ENCODE measurements around the gene KBTBD2. TPM values are rescaled to one million over a fixed set of nuclear protein-coding genes. Genes with fewer than 3 reads are reported as not detected.
A peak's percentile ranks its signal among the peaks of the same experiment; 100 is the strongest.
"Not testable (repeated sequence)": the region's sequence is repeated elsewhere in the genome, so short reads cannot be mapped to it uniquely, and the experiment has no call there.

The KBTBD2 gene
- total RNA-seq, 1 experiment from 2014 or later, result 56.7 TPM

DNA sequence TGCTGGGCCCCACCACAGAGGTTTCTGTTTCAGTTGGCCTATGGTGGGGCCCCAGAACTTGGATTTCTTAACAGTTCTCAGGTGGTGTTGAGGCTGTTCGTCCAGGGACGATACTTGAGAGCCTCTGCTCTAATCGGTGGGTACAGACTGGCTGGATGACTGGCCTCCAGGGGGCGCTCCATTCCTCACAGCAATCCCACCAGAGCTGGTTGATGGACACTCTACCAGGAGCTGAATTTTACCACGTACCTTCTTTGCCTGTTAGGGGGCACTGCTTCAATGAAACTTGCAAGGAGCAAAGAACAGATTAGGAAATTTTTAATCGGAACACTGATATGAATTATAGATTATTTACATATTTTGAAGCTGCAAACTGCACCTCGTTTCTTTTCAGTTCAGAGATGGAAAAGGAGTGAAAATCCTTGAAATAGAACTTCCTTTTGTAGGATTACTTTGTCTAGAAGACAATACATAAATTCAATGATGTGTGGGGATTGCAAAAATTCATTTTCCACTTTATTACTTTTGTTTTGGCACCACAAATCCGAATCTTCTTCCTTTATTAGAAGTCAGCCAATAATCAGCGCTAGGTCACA, 44.8 kb downstream of the KBTBD2 start:
- Histone ChIP-seq H3F3A (ENCODE audit: insufficient read depth, low read depth) (no peaks in the 10 kb centered on the region), H3K27me3 (ENCODE audit: insufficient read depth, low read depth) (no peaks in the 10 kb centered on the region), H3K9me2 (ENCODE audit: insufficient read depth) (no peaks in the 10 kb centered on the region), H4K20me1 (ENCODE audit: insufficient read depth) (no peaks in the 10 kb centered on the region), H3K36me3 (ENCODE audit: low read depth) (no peaks in the 10 kb centered on the region), H3K9me3 (ENCODE audit: insufficient read depth, low read depth) (no peaks in the 10 kb centered on the region), H3K4me3 (no peak overlapping the region), H3K4me1 (replicated peaks; ENCODE audit: insufficient read depth) (no peaks in the 10 kb centered on the region), H3K79me2 (ENCODE audit: low read depth) (no peaks in the 10 kb centered on the region), H3K4me2 (peak overlapping the region; percentile 26), H3K27ac (no peak overlapping the region), H2AFZ (peak overlapping the region; percentile 72)
- POLR2A ChIA-PET (ENCODE audit: unreplicated experiment), result interaction anchor here (0.7 kb wide), 1 partner anchor 207 kb away, joined by 4 read pairs; no protein-coding TSS in a partner anchor
- no peak for TF ChIP-seq EZH2 (IDR thresholded peaks at IDR 0.05; ENCODE audit: low read depth)
- TF ChIP-seq, protein P1, sequence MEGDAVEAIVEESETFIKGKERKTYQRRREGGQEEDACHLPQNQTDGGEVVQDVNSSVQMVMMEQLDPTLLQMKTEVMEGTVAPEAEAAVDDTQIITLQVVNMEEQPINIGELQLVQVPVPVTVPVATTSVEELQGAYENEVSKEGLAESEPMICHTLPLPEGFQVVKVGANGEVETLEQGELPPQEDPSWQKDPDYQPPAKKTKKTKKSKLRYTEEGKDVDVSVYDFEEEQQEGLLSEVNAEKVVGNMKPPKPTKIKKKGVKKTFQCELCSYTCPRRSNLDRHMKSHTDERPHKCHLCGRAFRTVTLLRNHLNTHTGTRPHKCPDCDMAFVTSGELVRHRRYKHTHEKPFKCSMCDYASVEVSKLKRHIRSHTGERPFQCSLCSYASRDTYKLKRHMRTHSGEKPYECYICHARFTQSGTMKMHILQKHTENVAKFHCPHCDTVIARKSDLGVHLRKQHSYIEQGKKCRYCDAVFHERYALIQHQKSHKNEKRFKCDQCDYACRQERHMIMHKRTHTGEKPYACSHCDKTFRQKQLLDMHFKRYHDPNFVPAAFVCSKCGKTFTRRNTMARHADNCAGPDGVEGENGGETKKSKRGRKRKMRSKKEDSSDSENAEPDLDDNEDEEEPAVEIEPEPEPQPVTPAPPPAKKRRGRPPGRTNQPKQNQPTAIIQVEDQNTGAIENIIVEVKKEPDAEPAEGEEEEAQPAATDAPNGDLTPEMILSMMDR (conservative IDR thresholded peaks at IDR 0.05), result peak; percentile 97
- peak; percentile 72 to 76 for DNase-seq
- intact Hi-C loops (cut with micrococcal nuclease; ENCODE audit: unreplicated experiment), result loop anchor here (5.0 kb wide), 1 partner anchor 261 kb away; the partner anchor contains the start of gene RP9
- BruUV-seq (replicated peaks), result no TSS peak
- CTCF ChIA-PET, result interaction anchor here (0.6 to 1.4 kb wide), 8 partner anchors 46 to 959 kb away, joined by 3 to 6 read pairs (median 4); partner anchors contain the start of gene AVL9

DNA sequence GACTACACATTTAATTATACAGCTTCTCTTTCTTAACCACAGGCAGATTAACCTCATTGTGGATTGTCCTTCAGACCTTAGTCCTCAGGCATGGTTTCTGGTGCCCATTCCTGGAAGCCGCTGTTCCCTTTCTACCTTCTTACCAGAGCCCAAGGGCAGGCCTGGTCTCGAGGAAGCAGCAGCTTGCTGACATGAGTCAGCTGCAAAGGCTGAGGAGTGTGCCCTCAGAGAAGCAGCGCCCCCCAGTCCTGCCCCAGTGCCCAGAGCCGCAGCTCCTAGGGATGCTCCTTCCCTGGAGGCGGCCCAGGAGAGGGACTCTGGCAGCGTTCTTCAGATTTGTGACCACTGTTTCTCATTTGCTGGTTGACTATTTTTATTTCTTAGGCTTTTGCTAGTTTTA, 46.8 kb downstream of the KBTBD2 start:
- H3F3A ChIP-seq (ENCODE audit: insufficient read depth, low read depth); H3K9me3 ChIP-seq (ENCODE audit: insufficient read depth, low read depth); H3K4me1 ChIP-seq (replicated peaks; ENCODE audit: insufficient read depth); H3K4me2 ChIP-seq; DNase-seq; H4K20me1 ChIP-seq (ENCODE audit: insufficient read depth); POLR2A ChIA-PET (ENCODE audit: unreplicated experiment); H3K79me2 ChIP-seq (ENCODE audit: low read depth); H3K4me3 ChIP-seq; H3K9me2 ChIP-seq (ENCODE audit: insufficient read depth); H2AFZ ChIP-seq; CTCF ChIA-PET; H3K36me3 ChIP-seq (ENCODE audit: low read depth); H3K27me3 ChIP-seq (ENCODE audit: insufficient read depth, low read depth); BruUV-seq (replicated peaks); H3K27ac ChIP-seq: not testable (repeated sequence)
- intact Hi-C loops (cut with micrococcal nuclease; ENCODE audit: unreplicated experiment), result loop anchor here (5.0 kb wide), 1 partner anchor 263 kb away; the partner anchor contains the start of gene RP9

DNA sequence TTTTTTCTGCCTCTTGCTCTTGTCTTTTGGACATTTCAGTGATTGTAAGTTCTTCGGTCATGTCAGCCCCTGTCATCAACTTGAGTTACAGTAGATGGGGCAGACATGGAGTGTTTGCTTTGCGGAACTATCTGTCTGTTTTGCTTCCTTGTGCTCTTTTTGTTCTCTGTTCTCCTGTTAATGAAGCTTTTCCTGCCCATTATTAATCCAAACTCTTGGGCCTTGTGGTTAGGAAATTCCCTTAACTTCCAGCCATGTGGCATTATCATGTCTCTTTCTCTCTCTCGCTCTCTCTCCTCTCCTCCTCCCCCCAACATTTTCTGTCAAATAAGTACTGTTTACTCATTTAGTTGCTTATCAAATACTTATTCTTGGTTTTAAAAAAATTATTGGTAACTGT, 47.8 kb downstream of the KBTBD2 start:
- H3K79me2 ChIP-seq (ENCODE audit: low read depth); H4K20me1 ChIP-seq (ENCODE audit: insufficient read depth); H3K27me3 ChIP-seq (ENCODE audit: insufficient read depth, low read depth); POLR2A ChIA-PET (ENCODE audit: unreplicated experiment); intact Hi-C loops (cut with micrococcal nuclease; ENCODE audit: unreplicated experiment); H3K9me3 ChIP-seq (ENCODE audit: insufficient read depth, low read depth); H3K4me1 ChIP-seq (replicated peaks; ENCODE audit: insufficient read depth); H3K9me2 ChIP-seq (ENCODE audit: insufficient read depth); H3K4me2 ChIP-seq; H3F3A ChIP-seq (ENCODE audit: insufficient read depth, low read depth); H3K36me3 ChIP-seq (ENCODE audit: low read depth); H3K4me3 ChIP-seq; H3K27ac ChIP-seq; H2AFZ ChIP-seq; BruUV-seq (replicated peaks); CTCF ChIA-PET; DNase-seq: not testable (repeated sequence)

DNA sequence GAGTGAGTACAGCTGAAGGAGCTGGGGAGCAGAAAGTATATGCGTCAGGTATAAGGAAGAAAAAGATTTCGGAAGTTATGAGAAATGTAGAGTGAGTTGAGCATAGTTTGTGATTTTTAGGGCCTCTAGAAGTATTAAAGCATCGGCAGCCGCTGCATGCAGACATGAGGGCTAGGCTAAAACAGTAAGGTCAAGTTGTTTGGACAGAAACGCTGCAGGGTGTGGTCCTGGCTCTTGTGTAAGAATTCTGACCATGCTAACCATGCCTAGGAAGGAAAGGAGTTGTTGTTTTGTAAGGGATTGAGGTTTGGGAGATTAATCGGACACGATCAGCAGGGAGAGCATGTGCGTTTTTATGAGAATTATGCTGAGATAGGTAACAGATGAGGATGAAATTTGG, 51.7 kb downstream of the KBTBD2 start:
- BruUV-seq (replicated peaks); H3K36me3 ChIP-seq (ENCODE audit: low read depth); H3K9me3 ChIP-seq (ENCODE audit: insufficient read depth, low read depth); H3K27ac ChIP-seq; H3K9me2 ChIP-seq (ENCODE audit: insufficient read depth); H3K4me2 ChIP-seq; H3F3A ChIP-seq (ENCODE audit: insufficient read depth, low read depth); H2AFZ ChIP-seq; H3K4me3 ChIP-seq; H4K20me1 ChIP-seq (ENCODE audit: insufficient read depth); intact Hi-C loops (cut with micrococcal nuclease; ENCODE audit: unreplicated experiment); H3K27me3 ChIP-seq (ENCODE audit: insufficient read depth, low read depth); DNase-seq; CTCF ChIA-PET; H3K4me1 ChIP-seq (replicated peaks; ENCODE audit: insufficient read depth); H3K79me2 ChIP-seq (ENCODE audit: low read depth); POLR2A ChIA-PET (ENCODE audit: unreplicated experiment): not testable (repeated sequence)

DNA sequence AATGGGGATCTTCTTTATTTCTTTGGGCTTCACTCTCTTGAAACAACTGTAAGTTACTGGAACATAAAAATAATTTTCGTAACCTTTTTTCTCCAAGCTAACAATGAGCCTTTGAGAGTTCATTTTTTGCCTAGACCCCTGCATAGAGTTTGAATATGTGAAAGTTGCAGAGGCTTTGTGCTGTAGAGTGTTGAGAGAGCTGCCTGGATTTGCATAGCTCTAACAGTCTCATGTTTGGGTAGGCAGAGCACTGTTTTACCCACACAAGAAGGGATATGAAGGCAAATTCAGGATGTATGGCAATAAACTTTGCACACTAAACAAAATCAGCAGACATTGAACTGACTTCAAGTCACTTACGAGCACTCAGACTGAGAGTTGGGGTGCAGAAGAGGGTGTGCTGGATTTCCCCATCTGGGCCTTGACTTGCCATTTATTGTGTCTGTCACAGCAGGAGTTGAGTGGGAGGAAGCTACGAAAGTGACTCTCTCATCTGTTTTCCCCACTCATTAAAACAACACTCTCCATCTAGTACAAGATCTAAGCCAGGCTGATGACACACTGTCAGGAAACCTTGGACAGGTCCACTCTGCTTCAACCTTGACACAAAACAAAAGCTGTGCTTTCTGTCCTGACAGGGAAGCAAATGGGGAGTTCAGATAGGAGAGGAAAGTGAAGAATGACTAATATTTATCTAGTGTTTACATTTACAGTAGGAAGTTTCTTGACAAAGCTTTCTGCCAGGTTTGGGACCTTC, 62.4 kb downstream of the KBTBD2 start:
- DNase-seq; H2AFZ ChIP-seq; H3K4me1 ChIP-seq (replicated peaks; ENCODE audit: insufficient read depth); BruUV-seq (replicated peaks); intact Hi-C loops (cut with micrococcal nuclease; ENCODE audit: unreplicated experiment); H3K27ac ChIP-seq; H3F3A ChIP-seq (ENCODE audit: insufficient read depth, low read depth); H3K4me3 ChIP-seq; POLR2A ChIA-PET (ENCODE audit: unreplicated experiment); H3K9me2 ChIP-seq (ENCODE audit: insufficient read depth); H3K79me2 ChIP-seq (ENCODE audit: low read depth); H3K27me3 ChIP-seq (ENCODE audit: insufficient read depth, low read depth); H3K4me2 ChIP-seq; H3K36me3 ChIP-seq (ENCODE audit: low read depth); CTCF ChIA-PET; H4K20me1 ChIP-seq (ENCODE audit: insufficient read depth); H3K9me3 ChIP-seq (ENCODE audit: insufficient read depth, low read depth): not testable (repeated sequence)
